IPS-18c (cell line): ENCODE results near the gene LIMK1.
A peak's percentile ranks its signal among the peaks of the same experiment; 100 is the strongest.
"Not testable (repeated sequence)": the region's sequence is repeated elsewhere in the genome, so short reads cannot be mapped to it uniquely, and the experiment has no call there.

Source experiments
- H3K4me3 ChIP-seq: 2 replicates; pipeline ENCODE4 v1.7.0; 2013; ENCODE audit warnings: low read depth, mild to moderate bottlenecking, low read length, moderate library complexity; ENCODE audit not compliant: insufficient read depth
- H3K9me3 ChIP-seq: one replicate; pipeline ENCODE4 v1.6.1; 2013; ENCODE audit warnings: mild to moderate bottlenecking, low read length, moderate library complexity; ENCODE audit not compliant: control insufficient read depth, insufficient read depth

Gene LIMK1

GRCh38 chr7:74138945-74139843, 55.6 kb downstream of the LIMK1 start:
- Histone ChIP-seq H3K4me3 (peak overlapping the region; percentile 2), H3K9me3 (no peaks in the 10 kb centered on the region)

DNA sequence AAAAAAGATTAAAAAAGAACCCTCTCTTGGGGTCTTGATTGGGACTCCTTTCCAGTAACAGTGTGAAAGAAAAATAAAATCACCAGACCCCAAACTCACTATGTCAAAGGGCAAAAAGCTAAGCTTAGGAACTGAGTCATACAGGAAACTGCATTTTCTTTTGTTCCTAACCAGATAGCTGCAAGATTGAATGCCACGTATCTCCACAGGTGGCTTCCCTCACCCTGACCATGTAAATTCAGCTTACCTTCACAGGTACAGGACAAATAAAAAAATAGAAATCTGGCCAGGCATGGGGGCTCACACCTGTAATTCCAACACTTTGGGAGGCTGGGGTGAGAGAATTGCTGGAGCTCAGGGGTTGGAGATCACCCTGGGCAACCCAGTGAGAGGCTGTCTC, 58.1 kb downstream of the LIMK1 start:
- no peak overlapping the region for H3K4me3 ChIP-seq
- no peaks in the 10 kb centered on the region for H3K9me3 ChIP-seq

- H3K4me3 ChIP-seq: no peak overlapping the region
- no peaks in the 10 kb centered on the region for H3K9me3 ChIP-seq
Observed at GRCh38 chr7:74143383-74143782, 59.8 kb downstream of the LIMK1 start.

DNA sequence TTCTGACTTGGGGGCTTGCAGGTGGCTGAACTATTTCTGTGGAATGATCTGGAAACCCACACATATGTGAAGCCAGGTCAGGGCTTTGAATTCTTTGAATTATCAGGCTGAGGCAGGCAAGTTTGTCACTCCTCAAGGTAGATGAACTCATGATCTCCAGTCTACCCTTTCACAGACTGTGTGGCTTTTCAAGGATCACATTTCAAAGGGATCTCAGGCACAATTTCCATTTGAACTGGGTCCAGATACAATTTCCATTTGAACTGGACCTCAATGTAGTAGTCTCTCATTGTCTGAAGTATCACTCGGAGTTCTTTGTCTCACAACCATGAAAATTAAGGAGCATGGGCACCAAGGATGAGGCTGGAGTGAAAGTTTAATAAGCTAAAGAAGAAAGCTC, 64.9 kb downstream of the LIMK1 start:
- Histone ChIP-seq H3K4me3 (no peak overlapping the region), H3K9me3 (peaks cover 2% of the 10 kb centered on the region)

GRCh38 chr7:74149071-74149470, 65.5 kb downstream of the LIMK1 start:
- Histone ChIP-seq H3K9me3 (peaks cover 2% of the 10 kb centered on the region), H3K4me3 (no peak overlapping the region)

DNA sequence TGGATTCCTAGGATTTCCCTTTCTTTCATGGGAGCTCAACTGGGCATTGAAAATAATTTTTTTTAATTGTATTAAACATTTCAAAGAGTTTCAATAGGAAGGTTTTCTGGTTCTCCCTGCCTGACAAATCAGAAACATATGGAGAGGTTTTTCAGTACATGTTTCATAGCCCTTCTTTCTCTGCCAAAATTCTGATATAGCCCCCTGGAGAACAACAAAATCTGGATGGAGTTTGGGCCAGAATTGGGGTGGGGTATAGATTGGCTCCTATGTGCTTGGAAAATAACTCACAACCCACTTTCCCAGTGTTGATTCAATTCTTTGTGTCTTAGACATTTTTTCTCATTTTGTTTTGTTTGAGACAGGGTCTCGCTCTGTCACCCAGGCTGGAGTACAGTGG, 66.0 kb downstream of the LIMK1 start:
- no peak overlapping the region for H3K4me3 ChIP-seq
- peaks cover 2% of the 10 kb centered on the region for H3K9me3 ChIP-seq

DNA sequence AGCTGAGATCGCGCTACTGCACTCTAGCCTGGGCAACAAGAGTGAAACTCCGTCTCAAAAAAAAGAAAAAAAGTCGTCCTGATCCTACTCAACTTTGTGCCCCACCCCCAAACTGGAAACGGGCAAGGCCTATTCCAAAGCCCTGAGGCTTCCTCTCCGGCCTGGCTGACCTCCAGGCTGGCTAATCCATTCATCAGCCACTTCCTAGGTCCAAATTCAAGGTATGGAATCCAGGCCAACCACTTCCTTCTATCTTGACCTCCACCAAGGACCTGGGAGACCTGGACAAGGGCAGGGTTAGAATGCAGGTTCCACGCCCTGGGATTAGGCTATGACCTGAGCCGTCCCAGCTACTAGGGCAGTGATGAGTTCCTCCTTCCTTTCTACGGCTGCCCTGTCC, 70.1 kb downstream of the LIMK1 start:
- Histone ChIP-seq H3K4me3 (no peak overlapping the region), H3K9me3 (peaks cover 2% of the 10 kb centered on the region)

GRCh38 chr7:74155810-74156395, 72.3 kb downstream of the LIMK1 start:
- no peak overlapping the region for H3K4me3 ChIP-seq
- peaks cover 1% of the 10 kb centered on the region for H3K9me3 ChIP-seq

- Histone ChIP-seq H3K4me3 (no peak overlapping the region), H3K9me3 (no peaks in the 10 kb centered on the region)
Observed at GRCh38 chr7:74157605-74158004, 74.0 kb downstream of the LIMK1 start.

DNA sequence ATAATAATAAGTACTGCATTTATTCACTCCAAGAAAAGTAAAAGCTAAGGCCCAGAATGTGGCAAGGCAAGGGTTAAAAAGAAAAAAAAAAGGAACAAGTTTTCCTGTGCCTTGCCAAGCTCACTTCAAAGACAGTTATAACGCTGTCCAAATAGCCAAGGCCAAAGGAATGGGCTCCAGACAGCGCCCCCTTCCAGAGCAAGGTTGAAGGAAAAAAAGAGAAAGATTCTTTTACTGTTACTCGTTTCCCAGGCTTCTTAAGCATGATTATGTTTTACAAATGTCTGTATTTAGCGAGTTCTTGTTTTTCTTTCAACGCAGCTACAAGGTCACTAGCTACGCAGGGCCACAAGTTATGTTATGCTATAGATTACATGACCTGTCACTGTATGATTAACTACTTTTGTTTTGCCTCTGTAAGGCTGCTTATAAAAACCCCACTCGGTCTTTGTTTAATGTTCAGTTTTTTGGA, 81.4 kb downstream of the LIMK1 start:
- no peak overlapping the region for H3K4me3 ChIP-seq

DNA sequence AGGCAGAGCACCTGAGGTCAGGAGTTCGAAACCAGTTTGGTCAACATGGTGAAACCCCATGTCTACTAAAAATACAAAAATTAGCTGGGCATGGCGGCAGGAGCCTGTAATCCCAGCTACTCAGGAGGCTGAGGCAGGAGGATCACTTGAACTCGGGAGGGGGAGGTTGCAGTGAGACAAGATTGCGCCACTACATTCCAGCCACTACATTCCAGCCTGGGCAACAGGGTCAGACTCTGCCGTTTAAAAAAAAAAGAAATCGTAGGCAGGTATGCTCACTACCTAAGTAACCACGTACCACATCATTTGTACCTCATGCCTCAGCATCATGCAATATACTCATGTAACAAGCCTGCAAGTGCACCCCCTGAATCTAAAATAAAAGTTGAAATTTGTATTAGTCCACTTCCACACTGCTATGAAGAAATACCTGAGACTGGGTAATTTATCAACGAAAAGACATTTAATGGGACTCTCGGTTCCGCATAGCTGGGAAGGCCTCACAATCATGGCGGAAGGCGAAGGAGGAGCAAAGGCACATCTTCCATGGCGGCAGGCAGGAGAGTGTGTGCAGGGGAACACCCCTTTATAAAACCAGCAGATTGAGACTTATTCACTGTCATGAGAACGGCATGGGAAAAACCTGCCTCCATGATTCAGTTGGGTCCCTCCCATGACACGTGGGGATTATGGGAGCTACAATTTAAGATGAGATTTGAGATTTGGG, 82.4 kb downstream of the LIMK1 start:
- Histone ChIP-seq H3K9me3 (no peaks in the 10 kb centered on the region), H3K4me3 (no peak overlapping the region)

More for the DNA sequence above, 81.4 kb downstream of the LIMK1 start:
- no peaks in the 10 kb centered on the region for H3K9me3 ChIP-seq

DNA sequence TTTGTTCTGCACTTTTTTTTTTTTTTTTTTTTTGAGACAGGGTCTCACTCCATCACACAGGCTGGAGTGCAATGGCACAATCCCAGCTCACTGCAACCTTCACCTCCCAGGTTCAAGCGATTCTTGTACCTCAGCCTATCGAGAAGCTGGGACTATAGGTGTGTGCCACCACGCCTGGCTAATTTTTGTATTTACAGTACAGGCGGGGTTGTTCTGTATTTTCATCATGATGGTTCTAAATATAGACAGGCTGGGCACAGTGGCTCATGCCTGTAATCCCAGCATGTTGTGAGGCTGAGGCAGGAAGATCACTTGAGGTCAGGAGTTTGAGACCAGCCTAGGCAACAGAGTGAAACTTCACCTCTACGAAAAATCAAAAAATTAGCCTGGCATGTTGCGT, 83.7 kb downstream of the LIMK1 start:
- H3K9me3 ChIP-seq, H3K4me3 ChIP-seq: not testable (repeated sequence)
